Gastroesophageal sphincter (tissue), 3 donors: ENCODE data around the gene GRB14.

Experiments used
- EP300 ChIP-seq: sonication (generic); formaldehyde crosslinking; IDR thresholded peaks from one replicate; pipeline ENCODE4 v1.6.1; 2017; ENCODE audit warnings: antibody characterized with exemption, mild to moderate bottlenecking
- POLR2A ChIP-seq, 2 donors: fragments of 450-650 bp; IDR thresholded peaks; one replicate each; pipeline ENCODE4 v1.6.1; 2017; ENCODE audit warnings: antibody characterized with exemption in 2 of 2, mild to moderate bottlenecking in 2 of 2, moderate library complexity in 1 of 2
- TF ChIP-seq, protein P1 (sequence below), 4 experiments: fragments of 200-600 bp in 2 of 4; fragments of 450-650 bp in 2 of 4; sonication (generic) in 1 of 4; IDR thresholded peaks; one replicate each; pipeline ENCODE4 v1.5.1; 2017 to 2019; ENCODE audit warnings: antibody characterized with exemption in 4 of 4, mild to moderate bottlenecking in 2 of 4, moderate library complexity in 2 of 4

DNA sequence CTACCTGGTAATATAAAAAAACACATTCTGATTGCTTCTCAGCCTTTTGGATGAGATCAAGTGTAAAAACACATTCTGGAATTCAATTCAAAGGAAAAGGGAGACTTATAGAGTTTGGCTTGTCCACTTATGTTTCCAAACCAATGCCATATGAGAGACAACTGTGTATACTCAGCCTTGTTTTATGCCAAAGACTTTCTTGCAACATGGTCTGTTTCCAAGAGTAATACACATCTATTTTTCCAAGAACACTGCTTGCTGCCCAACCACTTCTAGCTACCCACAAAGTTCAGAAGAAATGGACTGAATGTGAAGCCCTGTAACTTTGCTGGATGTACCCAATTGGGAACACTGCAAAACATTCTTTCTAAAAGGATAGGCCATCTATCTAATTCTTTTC, 48.0 kb upstream of the GRB14 start:
- TF ChIP-seq, protein P1, sequence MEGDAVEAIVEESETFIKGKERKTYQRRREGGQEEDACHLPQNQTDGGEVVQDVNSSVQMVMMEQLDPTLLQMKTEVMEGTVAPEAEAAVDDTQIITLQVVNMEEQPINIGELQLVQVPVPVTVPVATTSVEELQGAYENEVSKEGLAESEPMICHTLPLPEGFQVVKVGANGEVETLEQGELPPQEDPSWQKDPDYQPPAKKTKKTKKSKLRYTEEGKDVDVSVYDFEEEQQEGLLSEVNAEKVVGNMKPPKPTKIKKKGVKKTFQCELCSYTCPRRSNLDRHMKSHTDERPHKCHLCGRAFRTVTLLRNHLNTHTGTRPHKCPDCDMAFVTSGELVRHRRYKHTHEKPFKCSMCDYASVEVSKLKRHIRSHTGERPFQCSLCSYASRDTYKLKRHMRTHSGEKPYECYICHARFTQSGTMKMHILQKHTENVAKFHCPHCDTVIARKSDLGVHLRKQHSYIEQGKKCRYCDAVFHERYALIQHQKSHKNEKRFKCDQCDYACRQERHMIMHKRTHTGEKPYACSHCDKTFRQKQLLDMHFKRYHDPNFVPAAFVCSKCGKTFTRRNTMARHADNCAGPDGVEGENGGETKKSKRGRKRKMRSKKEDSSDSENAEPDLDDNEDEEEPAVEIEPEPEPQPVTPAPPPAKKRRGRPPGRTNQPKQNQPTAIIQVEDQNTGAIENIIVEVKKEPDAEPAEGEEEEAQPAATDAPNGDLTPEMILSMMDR (IDR thresholded peaks at IDR 0.05), result no peak
- no peak for TF ChIP-seq POLR2A (IDR thresholded peaks at IDR 0.05)
- TF ChIP-seq EP300, result no peak
